ENCODE results near the gene PDE4B. TPM values are rescaled to one million over a fixed set of nuclear protein-coding genes. Genes with fewer than 3 reads are reported as not detected.

Gene PDE4B
- total and polyA plus RNA-seq, 2 of the 13 experiments (the other 11 are each of a cell fraction or from before 2014, with no cell fraction given), result not detected

- TF ChIP-seq NR0B2 (CRISPR knock-in tag; IDR thresholded peaks at IDR 0.05) (no peak), ZNF574 (CRISPR knock-in tag; IDR thresholded peaks at IDR 0.05) (no peak), CSRNP2 (CRISPR knock-in tag; conservative IDR thresholded peaks at IDR 0.05; ENCODE audit: low read depth) (no peak), MXD3 (CRISPR knock-in tag; IDR thresholded peaks at IDR 0.05) (no peak), ZNF672 (CRISPR knock-in tag; IDR thresholded peaks at IDR 0.05) (no peak), NFYB (CRISPR knock-in tag; IDR thresholded peaks at IDR 0.05) (no peak), ZNF354B (CRISPR knock-in tag; IDR thresholded peaks at IDR 0.05) (no peak), RNF219 (CRISPR knock-in tag; IDR thresholded peaks at IDR 0.05) (no peak), ZNF83 (CRISPR knock-in tag; IDR thresholded peaks at IDR 0.05; ENCODE audit: borderline replicate concordance) (no peak), ELF1 (CRISPR knock-in tag; IDR thresholded peaks at IDR 0.05) (no peak), ZNF615 (CRISPR knock-in tag; IDR thresholded peaks at IDR 0.05; ENCODE audit: borderline replicate concordance) (no peak), SATB2 (CRISPR knock-in tag; IDR thresholded peaks at IDR 0.05) (no peak)
Measured at GRCh38 chr1:66422804-66423203, 630.1 kb downstream of the PDE4B start (continued).

Small RNA genes lying within 50 kb of the gene (small RNA-seq; reads per million reads assigned to genes)
- 0 reads per million in 3 experiments for gene RN7SL854P (ENCODE audit: insufficient read depth in 2 of 3, insufficient read length in 3 of 3, low read depth in 2 of 3, low replicate concordance in 1 of 3)
- 0 reads per million in 3 experiments for gene RNU4-88P (ENCODE audit: insufficient read depth in 2 of 3, insufficient read length in 3 of 3, low read depth in 2 of 3, low replicate concordance in 1 of 3)

All from HepG2 (cell line).